Retinal pigment epithelial cell (primary cell): ENCODE data around the gene TMSB4Y.

Experiments used
- DNase-seq: peaks from one replicate; pipeline ENCODE4 v3.0.0-alpha.2; 2010; ENCODE audit warnings: low read depth
- H3K4me3 ChIP-seq: 2 replicates; pipeline ENCODE4 v1.5.1; 2011; ENCODE audit warnings: mild to moderate bottlenecking, low read length, control low read depth, moderate library complexity
- CTCF ChIP-seq: conservative IDR thresholded peaks from 2 replicates; pipeline ENCODE4 v1.5.1; 2011; ENCODE audit warnings: low read depth, low read length, control low read depth, inconsistent platforms

The TMSB4Y gene

GRCh38 chrY:13718996-13719395, 15.3 kb downstream of the TMSB4Y start:
- H3K4me3 ChIP-seq, result no peak overlapping the region
- no peak for TF ChIP-seq CTCF
- DNase-seq, result no peak

- no peak for DNase-seq
- no peak overlapping the region for H3K4me3 ChIP-seq
- TF ChIP-seq CTCF, result no peak
These were observed 25.8 kb downstream of the TMSB4Y start for GRCh38 chrY:13729517-13729916.

- no peak for TF ChIP-seq CTCF
- H3K4me3 ChIP-seq, result no peak overlapping the region
- DNase-seq, result no peak
These were observed 34.9 kb downstream of the TMSB4Y start for GRCh38 chrY:13738618-13739017.

GRCh38 chrY:13751289-13752071, 47.8 kb downstream of the TMSB4Y start:
- H3K4me3 ChIP-seq, result no peak overlapping the region
- no peak for DNase-seq
- no peak for TF ChIP-seq CTCF

GRCh38 chrY:13754661-13755060, 51.0 kb downstream of the TMSB4Y start:
- H3K4me3 ChIP-seq, result no peak overlapping the region
- DNase-seq, result no peak
- no peak for TF ChIP-seq CTCF
